ENCODE measurements around the gene MICAL2.

Gene MICAL2

DNA sequence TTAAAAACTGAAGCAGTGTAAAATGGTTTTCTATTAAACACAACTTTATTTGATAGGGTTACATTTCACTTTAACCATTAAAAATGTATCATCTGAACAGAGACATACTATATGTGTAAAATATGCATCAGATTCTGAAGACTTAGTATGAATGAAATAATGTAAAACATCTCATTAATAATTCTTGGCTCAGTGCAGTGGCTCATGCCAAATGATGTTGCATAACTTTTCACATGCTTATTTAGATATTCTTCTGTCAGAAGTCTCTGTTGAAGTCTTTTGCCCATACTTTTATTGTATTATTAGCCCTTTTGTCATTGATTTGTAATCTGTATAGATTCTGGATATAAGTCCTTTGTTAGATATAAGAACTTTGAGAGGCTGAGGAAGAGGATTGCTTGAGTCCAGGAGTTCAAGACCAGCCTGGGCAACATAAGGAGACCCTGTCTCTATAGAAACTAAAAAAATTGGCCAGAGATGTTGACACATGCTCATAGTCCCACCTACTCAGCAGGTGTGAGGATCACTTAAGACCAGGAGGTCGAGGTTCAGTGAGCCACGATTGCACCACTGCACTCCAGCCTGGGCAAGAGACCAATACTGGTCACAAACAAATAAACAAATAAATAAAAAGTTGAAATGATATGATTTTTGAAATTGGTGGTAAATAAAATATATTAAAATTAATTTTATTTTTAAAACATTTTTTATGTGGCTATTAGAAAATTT, 193.2 kb downstream of the MICAL2 start:
- ATAC-seq: no peak
- TF ChIP-seq ZFP30 (CRISPR knock-in tag; IDR thresholded peaks at IDR 0.05) (no peak), ESRRG (CRISPR knock-in tag; IDR thresholded peaks at IDR 0.05) (no peak)

- ATAC-seq: no peak
- TF ChIP-seq TCF4 (CRISPR knock-in tag; IDR thresholded peaks at IDR 0.05; ENCODE audit: borderline replicate concordance) (no peak), ZFP30 (CRISPR knock-in tag; IDR thresholded peaks at IDR 0.05) (no peak), CSDC2 (CRISPR knock-in tag; IDR thresholded peaks at IDR 0.05) (no peak), ZC3H10 (CRISPR knock-in tag; IDR thresholded peaks at IDR 0.05) (no peak), BACH2 (CRISPR knock-in tag; IDR thresholded peaks at IDR 0.05; ENCODE audit: borderline replicate concordance) (no peak), TOX (CRISPR knock-in tag; IDR thresholded peaks at IDR 0.05; ENCODE audit: borderline replicate concordance) (no peak)
Observed at GRCh38 chr11:12306830-12307229, 196.4 kb downstream of the MICAL2 start.

GRCh38 chr11:12312132-12312531, 201.7 kb downstream of the MICAL2 start:
- ATAC-seq: no peak
- no peak for TF ChIP-seq ZNF8 (CRISPR knock-in tag; IDR thresholded peaks at IDR 0.05)
- no peak for TF ChIP-seq TSHZ2 (CRISPR knock-in tag; IDR thresholded peaks at IDR 0.05)
- no peak for TF ChIP-seq CSDC2 (CRISPR knock-in tag; IDR thresholded peaks at IDR 0.05)
- no peak for TF ChIP-seq ZNF70 (CRISPR knock-in tag; IDR thresholded peaks at IDR 0.05)
- TF ChIP-seq, protein P1, sequence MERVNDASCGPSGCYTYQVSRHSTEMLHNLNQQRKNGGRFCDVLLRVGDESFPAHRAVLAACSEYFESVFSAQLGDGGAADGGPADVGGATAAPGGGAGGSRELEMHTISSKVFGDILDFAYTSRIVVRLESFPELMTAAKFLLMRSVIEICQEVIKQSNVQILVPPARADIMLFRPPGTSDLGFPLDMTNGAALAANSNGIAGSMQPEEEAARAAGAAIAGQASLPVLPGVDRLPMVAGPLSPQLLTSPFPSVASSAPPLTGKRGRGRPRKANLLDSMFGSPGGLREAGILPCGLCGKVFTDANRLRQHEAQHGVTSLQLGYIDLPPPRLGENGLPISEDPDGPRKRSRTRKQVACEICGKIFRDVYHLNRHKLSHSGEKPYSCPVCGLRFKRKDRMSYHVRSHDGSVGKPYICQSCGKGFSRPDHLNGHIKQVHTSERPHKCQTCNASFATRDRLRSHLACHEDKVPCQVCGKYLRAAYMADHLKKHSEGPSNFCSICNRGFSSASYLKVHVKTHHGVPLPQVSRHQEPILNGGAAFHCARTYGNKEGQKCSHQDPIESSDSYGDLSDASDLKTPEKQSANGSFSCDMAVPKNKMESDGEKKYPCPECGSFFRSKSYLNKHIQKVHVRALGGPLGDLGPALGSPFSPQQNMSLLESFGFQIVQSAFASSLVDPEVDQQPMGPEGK (CRISPR knock-in tag; IDR thresholded peaks at IDR 0.05; ENCODE audit: borderline replicate concordance): no peak
- TF ChIP-seq, protein P2, sequence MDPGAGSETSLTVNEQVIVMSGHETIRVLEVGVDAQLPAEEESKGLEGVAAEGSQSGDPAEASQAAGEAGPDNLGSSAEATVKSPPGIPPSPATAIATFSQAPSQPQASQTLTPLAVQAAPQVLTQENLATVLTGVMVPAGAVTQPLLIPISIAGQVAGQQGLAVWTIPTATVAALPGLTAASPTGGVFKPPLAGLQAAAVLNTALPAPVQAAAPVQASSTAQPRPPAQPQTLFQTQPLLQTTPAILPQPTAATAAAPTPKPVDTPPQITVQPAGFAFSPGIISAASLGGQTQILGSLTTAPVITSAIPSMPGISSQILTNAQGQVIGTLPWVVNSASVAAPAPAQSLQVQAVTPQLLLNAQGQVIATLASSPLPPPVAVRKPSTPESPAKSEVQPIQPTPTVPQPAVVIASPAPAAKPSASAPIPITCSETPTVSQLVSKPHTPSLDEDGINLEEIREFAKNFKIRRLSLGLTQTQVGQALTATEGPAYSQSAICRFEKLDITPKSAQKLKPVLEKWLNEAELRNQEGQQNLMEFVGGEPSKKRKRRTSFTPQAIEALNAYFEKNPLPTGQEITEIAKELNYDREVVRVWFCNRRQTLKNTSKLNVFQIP (CRISPR knock-in tag; IDR thresholded peaks at IDR 0.05; ENCODE audit: borderline replicate concordance, low read depth): no peak
